SK-N-SH (cell line): ENCODE measurements around the gene CACNA2D3.

Experiments used
- EP300 ChIP-seq, 2 experiments: IDR thresholded peaks; 2 replicates each; pipeline versions ENCODE4 v1.4.0 to v1.6.1; 2012; ENCODE audit warnings: borderline replicate concordance in 1 of 2, low read depth in 1 of 2, low read length in 1 of 2
- EZH2phosphoT487 ChIP-seq: fragments of 200-600 bp; sonication (generic); IDR thresholded peaks from 2 replicates; pipeline ENCODE4 v1.6.1; 2017; ENCODE audit warnings: low read depth, mixed run types, mild to moderate bottlenecking, antibody characterized with exemption, moderate library complexity, borderline replicate concordance
- POLR2AphosphoS5 ChIP-seq: IDR thresholded peaks from 2 replicates; pipeline ENCODE4 v1.6.1; 2012; ENCODE audit warnings: low read depth, low read length
- RXRA ChIP-seq: IDR thresholded peaks from 2 replicates; pipeline ENCODE4 v1.4.0; 2012; ENCODE audit warnings: low read depth, mild to moderate bottlenecking, borderline replicate concordance
- TF ChIP-seq, protein P1 (sequence below): fragments of 200-600 bp; sonication (generic); IDR thresholded peaks from 2 replicates; pipeline ENCODE4 v1.6.1; 2017; ENCODE audit warnings: antibody characterized with exemption, mild to moderate bottlenecking, moderate library complexity
- TF ChIP-seq, protein P2 (sequence below): IDR thresholded peaks from 2 replicates; pipeline ENCODE4 v1.4.0; 2012; ENCODE audit warnings: low read depth

DNA sequence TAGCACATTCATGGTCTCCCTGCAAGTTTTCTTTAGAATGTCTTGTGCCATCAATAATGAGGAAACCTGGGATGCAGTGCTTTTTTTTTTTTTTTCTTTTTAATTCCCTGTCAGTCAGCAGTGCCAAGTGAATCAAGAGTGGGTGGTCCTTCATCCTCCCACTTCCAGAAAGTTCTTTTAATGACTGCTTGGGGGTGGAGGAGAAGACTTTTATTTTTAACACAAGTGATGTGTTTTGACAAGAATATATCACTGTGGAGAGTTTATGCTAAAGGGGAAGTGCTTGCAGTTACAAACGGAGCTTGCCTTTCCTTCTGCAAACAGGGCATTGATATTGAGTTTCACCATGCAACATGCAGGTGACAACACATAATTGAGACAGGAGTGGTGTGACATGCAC is 69.7 kb downstream of the CACNA2D3 start:
- TF ChIP-seq, protein P1, sequence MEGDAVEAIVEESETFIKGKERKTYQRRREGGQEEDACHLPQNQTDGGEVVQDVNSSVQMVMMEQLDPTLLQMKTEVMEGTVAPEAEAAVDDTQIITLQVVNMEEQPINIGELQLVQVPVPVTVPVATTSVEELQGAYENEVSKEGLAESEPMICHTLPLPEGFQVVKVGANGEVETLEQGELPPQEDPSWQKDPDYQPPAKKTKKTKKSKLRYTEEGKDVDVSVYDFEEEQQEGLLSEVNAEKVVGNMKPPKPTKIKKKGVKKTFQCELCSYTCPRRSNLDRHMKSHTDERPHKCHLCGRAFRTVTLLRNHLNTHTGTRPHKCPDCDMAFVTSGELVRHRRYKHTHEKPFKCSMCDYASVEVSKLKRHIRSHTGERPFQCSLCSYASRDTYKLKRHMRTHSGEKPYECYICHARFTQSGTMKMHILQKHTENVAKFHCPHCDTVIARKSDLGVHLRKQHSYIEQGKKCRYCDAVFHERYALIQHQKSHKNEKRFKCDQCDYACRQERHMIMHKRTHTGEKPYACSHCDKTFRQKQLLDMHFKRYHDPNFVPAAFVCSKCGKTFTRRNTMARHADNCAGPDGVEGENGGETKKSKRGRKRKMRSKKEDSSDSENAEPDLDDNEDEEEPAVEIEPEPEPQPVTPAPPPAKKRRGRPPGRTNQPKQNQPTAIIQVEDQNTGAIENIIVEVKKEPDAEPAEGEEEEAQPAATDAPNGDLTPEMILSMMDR: no peak
- TF ChIP-seq, protein P2, sequence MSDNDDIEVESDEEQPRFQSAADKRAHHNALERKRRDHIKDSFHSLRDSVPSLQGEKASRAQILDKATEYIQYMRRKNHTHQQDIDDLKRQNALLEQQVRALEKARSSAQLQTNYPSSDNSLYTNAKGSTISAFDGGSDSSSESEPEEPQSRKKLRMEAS: no peak
- TF ChIP-seq EP300 (IDR thresholded peaks at IDR 0.05; ENCODE audit: borderline replicate concordance in 1 of 2, low read depth in 1 of 2, low read length in 1 of 2) (no peak), EZH2phosphoT487 (no peak), RXRA (no peak), POLR2AphosphoS5 (no peak)
